Activated CD8-positive, alpha-beta T cell treated with anti-CD3 and anti-CD28 coated beads for 36 hours (primary cell): ENCODE results near the gene NPM3. TPM values are rescaled to one million over a fixed set of nuclear protein-coding genes. Genes with fewer than 3 reads are reported as not detected.

Experiments used
- ATAC-seq: fragments of 200-7000 bp; cut with Tn5 transposase; one replicate; pipeline ENCODE4 v1.10.0; 2021; ENCODE audit warnings: mild to moderate bottlenecking, moderate library complexity
- CTCF ChIA-PET: fragments of 350-600 bp; sonication (Branson Sonifier 250); formaldehyde crosslinking; loops from one replicate; lab custom pipeline; 2021; ENCODE audit warnings: antibody characterized with exemption; lab: Charles Lee
- POLR2A ChIA-PET: fragments of 350-600 bp; sonication (Branson Sonifier 250); formaldehyde crosslinking; loops from one replicate; lab custom pipeline; 2021; ENCODE audit warnings: antibody characterized with exemption; lab: Charles Lee
- DNase-seq: peaks from one replicate; pipeline ENCODE4 v3.0.0-alpha.2; 2020
- H3K27ac Mint-ChIP-seq: one replicate; pipeline ENCODE4 v1.8.0; 2021; ENCODE audit warnings: mild to moderate bottlenecking, mixed read lengths
- H3K27me3 Mint-ChIP-seq: one replicate; pipeline ENCODE4 v1.8.0; 2021; ENCODE audit warnings: mixed read lengths
- H3K36me3 Mint-ChIP-seq: one replicate; pipeline ENCODE4 v1.8.0; 2021; ENCODE audit warnings: low read depth, mixed read lengths
- H3K4me1 Mint-ChIP-seq: one replicate; pipeline ENCODE4 v1.8.0; 2021; ENCODE audit warnings: low read depth, mixed read lengths
- H3K4me3 Mint-ChIP-seq: one replicate; pipeline ENCODE4 v1.8.0; 2021; ENCODE audit warnings: mild to moderate bottlenecking, moderate library complexity, mixed read lengths
- H3K9me3 Mint-ChIP-seq: one replicate; pipeline ENCODE4 v1.8.0; 2021; ENCODE audit warnings: mixed read lengths
- CTCF ChIP-seq: fragments of 200-600 bp; IDR thresholded peaks from one replicate; pipeline ENCODE4 v1.8.0; 2022; ENCODE audit warnings: antibody characterized with exemption, mild to moderate bottlenecking
- intact Hi-C: fragments of 100-400 bp; cut with micrococcal nuclease; formaldehyde crosslinking; loops from one replicate; pipeline ENCODE4 v1.10.0; 2022
- total RNA-seq, 2 experiments: library from RNA; stranded (reverse); gene quantifications; one replicate each; pipeline ENCODE4 v1.2.3, GENCODE V29; 2021

Gene NPM3
- total RNA-seq, 2 experiments from 2014 or later = 235 to 264 TPM

GRCh38 chr10:101824736-101825135 is 41.5 kb upstream of the NPM3 start:
- H3K9me3 Mint-ChIP-seq = no peaks in the 10 kb centered on the region
- ATAC-seq = no peak

GRCh38 chr10:101818872-101819633 is 35.8 kb upstream of the NPM3 start:
- no peak for TF ChIP-seq CTCF
- intact Hi-C loops = loop anchor here (5.0 kb wide), 1 partner anchor 37 kb away; the partner anchor contains the start of gene NPM3
- POLR2A ChIA-PET = interaction anchor here (0.8 to 6.6 kb wide), 18 partner anchors 9 to 342 kb away, joined by 3 to 53 read pairs (median 6); partner anchors contain the start of genes ARMH3, KCNIP2, NOLC1 and NPM3
- ATAC-seq (peak; percentile 38), DNase-seq (no peak)
- no peaks in the 10 kb centered on the region for H3K27me3 Mint-ChIP-seq
- H3K9me3 Mint-ChIP-seq = no peaks in the 10 kb centered on the region
- peaks cover 27% of the 10 kb centered on the region for H3K36me3 Mint-ChIP-seq
- peaks cover 26% of the 10 kb centered on the region for H3K4me1 Mint-ChIP-seq
- peak overlapping the region; percentile 96 for H3K27ac Mint-ChIP-seq
- peak overlapping the region; percentile 88 for H3K4me3 Mint-ChIP-seq
- CTCF ChIA-PET = interaction anchor here (0.7 to 9.7 kb wide), 7 partner anchors 12 to 191 kb away, joined by 3 to 125 read pairs (median 4); partner anchors contain the start of gene KCNIP2

More at GRCh38 chr10:101824736-101825135, 41.5 kb upstream of the NPM3 start:
- TF ChIP-seq CTCF = no peak
- intact Hi-C loops = no loop called here
- ChIA-PET POLR2A (no interaction called here), CTCF (interaction anchor here (0.7 kb wide), 1 partner anchor 15 kb away, joined by 3 read pairs; no protein-coding TSS in a partner anchor)
- DNase-seq = no peak
- peaks cover 2% of the 10 kb centered on the region for H3K36me3 Mint-ChIP-seq
- no peaks in the 10 kb centered on the region for H3K27me3 Mint-ChIP-seq
- no peak overlapping the region for H3K27ac Mint-ChIP-seq
- no peak overlapping the region for H3K4me3 Mint-ChIP-seq
- peaks cover 10% of the 10 kb centered on the region for H3K4me1 Mint-ChIP-seq

GRCh38 chr10:101818119-101818871 is 35.0 kb upstream of the NPM3 start, which contains the start of gene OGA:
OGA (minus strand) TSS chr10:101818444; CDS start chr10:101818022, 422 bp downstream.
- intact Hi-C loops = loop anchor here (5.0 kb wide), 1 partner anchor 36 kb away; the partner anchor contains the start of gene NPM3
- peaks cover 34% of the 10 kb centered on the region for H3K4me1 Mint-ChIP-seq
- ChIA-PET CTCF (interaction anchor here (1.1 to 9.7 kb wide), 5 partner anchors 13 to 192 kb away, joined by 3 to 125 read pairs (median 4); partner anchors contain the start of gene KCNIP2), POLR2A (interaction anchor here (0.7 to 6.6 kb wide), 21 partner anchors 9 to 342 kb away, joined by 3 to 53 read pairs (median 5); partner anchors contain the start of genes ARMH3, KCNIP2, NOLC1 and NPM3)
- peaks cover 34% of the 10 kb centered on the region for H3K36me3 Mint-ChIP-seq
- no peaks in the 10 kb centered on the region for H3K27me3 Mint-ChIP-seq
- H3K27ac Mint-ChIP-seq = peak within 1 kb of the TSS; percentile 96
- DNase-seq (peak; percentile 99), ATAC-seq (peak; percentile 90)
- no peaks in the 10 kb centered on the region for H3K9me3 Mint-ChIP-seq
- no peak for TF ChIP-seq CTCF
- H3K4me3 Mint-ChIP-seq = peak within 1 kb of the TSS; percentile 88

- DNase-seq (peak; percentile 68), ATAC-seq (peak; percentile 2)
- Mint-ChIP-seq H3K4me1 (peaks cover 41% of the 10 kb centered on the region), H3K36me3 (peaks cover 38% of the 10 kb centered on the region), H3K9me3 (no peaks in the 10 kb centered on the region), H3K27ac (peak overlapping the region; percentile 96), H3K4me3 (peak overlapping the region; percentile 88), H3K27me3 (no peaks in the 10 kb centered on the region)
- CTCF ChIA-PET = interaction anchor here (1.4 to 9.7 kb wide), 4 partner anchors 22 to 193 kb away, joined by 4 to 125 read pairs (median 6); partner anchors contain the start of gene KCNIP2
- no peak for TF ChIP-seq CTCF
- intact Hi-C loops = loop anchor here (5.0 kb wide), 1 partner anchor 35 kb away; the partner anchor contains the start of gene NPM3
- POLR2A ChIA-PET = interaction anchor here (0.6 to 6.6 kb wide), 18 partner anchors 10 to 1287 kb away, joined by 3 to 53 read pairs (median 6); partner anchors contain the start of genes KCNIP2, NOLC1 and NPM3
These were observed 34.3 kb upstream of the NPM3 start for GRCh38 chr10:101817337-101818118.
